ENCODE results near the gene SUN1.

GRCh38 chr7:891291-891690 is 59.0 kb downstream of the SUN1 start:
- TF ChIP-seq CTCF (IDR thresholded peaks at IDR 0.05) (no peak), POLR2A (IDR thresholded peaks at IDR 0.05) (no peak)
